ENCODE measurements around the gene MRTFB. TPM values are rescaled to one million over a fixed set of nuclear protein-coding genes. Genes with fewer than 3 reads are reported as not detected.

MRTFB gene, protein sequence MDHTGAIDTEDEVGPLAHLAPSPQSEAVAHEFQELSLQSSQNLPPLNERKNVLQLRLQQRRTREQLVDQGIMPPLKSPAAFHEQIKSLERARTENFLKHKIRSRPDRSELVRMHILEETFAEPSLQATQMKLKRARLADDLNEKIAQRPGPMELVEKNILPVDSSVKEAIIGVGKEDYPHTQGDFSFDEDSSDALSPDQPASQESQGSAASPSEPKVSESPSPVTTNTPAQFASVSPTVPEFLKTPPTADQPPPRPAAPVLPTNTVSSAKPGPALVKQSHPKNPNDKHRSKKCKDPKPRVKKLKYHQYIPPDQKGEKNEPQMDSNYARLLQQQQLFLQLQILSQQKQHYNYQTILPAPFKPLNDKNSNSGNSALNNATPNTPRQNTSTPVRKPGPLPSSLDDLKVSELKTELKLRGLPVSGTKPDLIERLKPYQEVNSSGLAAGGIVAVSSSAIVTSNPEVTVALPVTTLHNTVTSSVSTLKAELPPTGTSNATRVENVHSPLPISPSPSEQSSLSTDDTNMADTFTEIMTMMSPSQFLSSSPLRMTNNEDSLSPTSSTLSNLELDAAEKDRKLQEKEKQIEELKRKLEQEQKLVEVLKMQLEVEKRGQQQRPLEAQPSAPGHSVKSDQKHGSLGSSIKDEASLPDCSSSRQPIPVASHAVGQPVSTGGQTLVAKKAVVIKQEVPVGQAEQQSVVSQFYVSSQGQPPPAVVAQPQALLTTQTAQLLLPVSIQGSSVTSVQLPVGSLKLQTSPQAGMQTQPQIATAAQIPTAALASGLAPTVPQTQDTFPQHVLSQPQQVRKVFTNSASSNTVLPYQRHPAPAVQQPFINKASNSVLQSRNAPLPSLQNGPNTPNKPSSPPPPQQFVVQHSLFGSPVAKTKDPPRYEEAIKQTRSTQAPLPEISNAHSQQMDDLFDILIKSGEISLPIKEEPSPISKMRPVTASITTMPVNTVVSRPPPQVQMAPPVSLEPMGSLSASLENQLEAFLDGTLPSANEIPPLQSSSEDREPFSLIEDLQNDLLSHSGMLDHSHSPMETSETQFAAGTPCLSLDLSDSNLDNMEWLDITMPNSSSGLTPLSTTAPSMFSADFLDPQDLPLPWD
- total RNA-seq (2022; extraction: Qiagen RNA extraction): 8.6 to 14.5 TPM (median 12.1 TPM) in 5 replicates

DNA sequence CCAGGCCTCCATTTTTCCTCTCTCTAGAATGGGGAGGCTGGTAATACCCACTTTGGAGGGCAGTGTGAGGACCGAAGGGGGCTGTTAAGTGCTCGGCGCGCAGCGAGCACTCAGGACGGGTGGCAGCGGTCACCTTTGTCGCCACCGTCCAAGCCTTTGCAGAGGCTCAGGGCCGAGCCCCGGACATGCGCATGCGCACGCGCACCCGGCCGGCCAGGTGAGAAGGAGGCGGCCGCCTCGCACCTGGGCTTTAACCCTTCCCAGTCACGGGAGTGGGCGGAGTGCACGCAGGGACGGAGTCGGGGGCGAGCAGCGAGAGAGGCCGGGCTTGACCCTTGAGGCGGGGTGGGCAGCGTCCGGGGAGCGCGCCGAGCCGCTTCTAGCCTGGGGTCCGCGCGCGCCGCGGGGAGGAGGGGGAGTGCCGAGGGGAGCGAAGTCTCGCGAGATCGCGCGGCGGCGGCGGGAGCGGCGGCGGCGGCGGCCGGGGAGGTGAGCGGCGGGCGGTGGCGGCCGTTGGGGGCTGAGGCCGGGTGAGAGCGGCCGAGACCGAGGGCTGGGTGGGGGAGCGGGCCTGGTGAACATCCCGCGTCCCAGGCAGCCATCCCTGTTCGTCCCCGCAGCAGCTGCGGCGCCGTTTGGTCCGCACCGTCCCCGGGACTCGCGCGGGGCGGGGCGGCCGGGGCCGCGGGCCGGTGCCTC is at the start of gene MRTFB:
TSS of gene MRTFB (plus strand) at position 443 of the 699 bp plus-strand sequence. CDS start 69,288 bp downstream, outside the sequence.

Other genes with a start within 250 kb of the MRTFB start
- gene ERCC4, start 151.2 kb upstream of the MRTFB start, total RNA-seq (2022; extraction: Qiagen RNA extraction): 5.0 to 8.5 TPM (median 7.1 TPM) in 5 replicates

All from A549 treated with Mapracorat at 1 μM for 4 hours (cell line).